Uterus (tissue), 4 donors: ENCODE data around the gene LRRC63. TPM values are rescaled to one million over a fixed set of nuclear protein-coding genes. Genes with fewer than 3 reads are reported as not detected.

Experiments
- DNase-seq, 2 donors: peaks; one replicate each; pipeline ENCODE4 v3.0.0-alpha.2; 2019 to 2020
- H3K27ac ChIP-seq, 2 donors: fragments of 200-600 bp; sonication (generic); 1 replicate in 1 of 2; 2 replicates in 1 of 2; pipeline ENCODE4 v1.5.1; 2016 to 2018
- H3K27me3 ChIP-seq, 2 donors: fragments of 200-600 bp; sonication (generic); one replicate each; pipeline ENCODE4 v1.5.1; 2018 to 2019; ENCODE audit warnings: control low read depth in 1 of 2
- H3K36me3 ChIP-seq, 2 donors: fragments of 200-600 bp; sonication (generic); one replicate each; pipeline ENCODE4 v1.5.1; 2019; ENCODE audit warnings: control low read depth in 1 of 2
- H3K4me1 ChIP-seq, 2 donors: fragments of 200-600 bp; sonication (generic); one replicate each; pipeline ENCODE4 v1.5.1; 2018 to 2019; ENCODE audit warnings: control low read depth in 1 of 2
- H3K4me3 ChIP-seq, 2 donors: fragments of 200-600 bp; sonication (generic); 1 replicate in 1 of 2; 2 replicates in 1 of 2; pipeline ENCODE4 v1.5.1; 2018 to 2019; ENCODE audit warnings: mild to moderate bottlenecking in 1 of 2
- H3K9me3 ChIP-seq, 2 donors: fragments of 200-600 bp; sonication (generic); one replicate each; pipeline ENCODE4 v1.5.1; 2019; ENCODE audit warnings: control low read depth in 1 of 2
- CTCF ChIP-seq, 4 experiments: fragments of 200-600 bp in 2 of 4; fragments of 450-650 bp in 2 of 4; sonication (generic) in 2 of 4; IDR thresholded peaks; one replicate each; pipeline ENCODE4 v1.5.1; 2016 to 2019; ENCODE audit warnings: antibody characterized with exemption in 4 of 4, mild to moderate bottlenecking in 2 of 4, moderate library complexity in 1 of 4
- POLR2A ChIP-seq, 2 donors: fragments of 450-650 bp; IDR thresholded peaks; one replicate each; pipeline ENCODE4 v1.6.1; 2016; ENCODE audit warnings: antibody characterized with exemption in 2 of 2, mild to moderate bottlenecking in 1 of 2, moderate library complexity in 1 of 2
- intact Hi-C: fragments of 100-400 bp; cut with DNase I; formaldehyde crosslinking; loops from one replicate; pipeline ENCODE4 v1.15.1; 2023; ENCODE audit warnings: low total_unique reads
- total RNA-seq, 4 donors: library from RNA; depleted of rRNA in 3 of 4; stranded (reverse); fragments of >200 nt in 3 of 4; gene quantifications; one replicate each; pipeline versions ENCODE4 v1.1.0 to v1.2.4, GENCODE V29; 2014 to 2023
- donor health status: DM: yes; HTN: yes; CAD: no.

LRRC63 gene
- total RNA-seq, 4 donors from 2014 or later, result 1.2 TPM; not detected in 3

GRCh38 chr13:46171217-46171616, 40.5 kb upstream of the LRRC63 start:
- no peaks in the 10 kb centered on the region for H3K27me3 ChIP-seq
- no peaks in the 10 kb centered on the region for H3K36me3 ChIP-seq
- TF ChIP-seq CTCF (IDR thresholded peaks at IDR 0.05) (no peak), POLR2A (IDR thresholded peaks at IDR 0.05) (no peak)
- intact Hi-C loops, result no loop called here
- no peak overlapping the region for H3K4me3 ChIP-seq
- H3K27ac ChIP-seq, result no peak overlapping the region
- no peaks in the 10 kb centered on the region for H3K4me1 ChIP-seq
- no peaks in the 10 kb centered on the region for H3K9me3 ChIP-seq
- no peak for DNase-seq

GRCh38 chr13:46171739-46172138, 40.0 kb upstream of the LRRC63 start:
- Histone ChIP-seq H3K27me3 (no peaks in the 10 kb centered on the region), H3K9me3 (no peaks in the 10 kb centered on the region), H3K36me3 (no peaks in the 10 kb centered on the region), H3K4me3 (no peak overlapping the region), H3K4me1 (no peaks in the 10 kb centered on the region), H3K27ac (no peak overlapping the region)
- TF ChIP-seq POLR2A (IDR thresholded peaks at IDR 0.05) (no peak), CTCF (IDR thresholded peaks at IDR 0.05) (no peak)
- intact Hi-C loops, result no loop called here
- DNase-seq, result no peak

- intact Hi-C loops, result no loop called here
- no peak for DNase-seq
- no peak overlapping the region for H3K4me3 ChIP-seq
- no peaks in the 10 kb centered on the region for H3K27me3 ChIP-seq
- H3K36me3 ChIP-seq, result no peaks in the 10 kb centered on the region
- H3K4me1 ChIP-seq, result no peaks in the 10 kb centered on the region
- TF ChIP-seq POLR2A (IDR thresholded peaks at IDR 0.05) (no peak), CTCF (IDR thresholded peaks at IDR 0.05) (no peak)
- H3K9me3 ChIP-seq, result no peaks in the 10 kb centered on the region
- no peak overlapping the region for H3K27ac ChIP-seq
These were observed 39.2 kb upstream of the LRRC63 start for GRCh38 chr13:46172531-46172991.

GRCh38 chr13:46173656-46174055, 38.1 kb upstream of the LRRC63 start:
- intact Hi-C loops, result no loop called here

GRCh38 chr13:46176756-46177155, 35.0 kb upstream of the LRRC63 start:
- no peak for TF ChIP-seq CTCF (IDR thresholded peaks at IDR 0.05)
- no peak for TF ChIP-seq POLR2A (IDR thresholded peaks at IDR 0.05)
- no peak for DNase-seq
- intact Hi-C loops, result no loop called here
- no peak overlapping the region for H3K4me3 ChIP-seq
- H3K27ac ChIP-seq, result no peak overlapping the region
- no peaks in the 10 kb centered on the region for H3K36me3 ChIP-seq
- no peaks in the 10 kb centered on the region for H3K4me1 ChIP-seq
- no peaks in the 10 kb centered on the region for H3K27me3 ChIP-seq
- no peaks in the 10 kb centered on the region for H3K9me3 ChIP-seq

More at GRCh38 chr13:46173656-46174055, 38.1 kb upstream of the LRRC63 start:
- DNase-seq, result no peak
- no peak overlapping the region for H3K27ac ChIP-seq
- H3K4me3 ChIP-seq, result no peak overlapping the region
- no peaks in the 10 kb centered on the region for H3K36me3 ChIP-seq
- no peaks in the 10 kb centered on the region for H3K27me3 ChIP-seq
- TF ChIP-seq POLR2A (IDR thresholded peaks at IDR 0.05) (no peak), CTCF (IDR thresholded peaks at IDR 0.05) (no peak)
- H3K4me1 ChIP-seq, result no peaks in the 10 kb centered on the region
- no peaks in the 10 kb centered on the region for H3K9me3 ChIP-seq
